GM12864 (cell line): ENCODE data around the gene RPS15.

Experiments
- DNase-seq: peaks from one replicate; pipeline ENCODE4 v3.0.0-alpha.2; 2011; ENCODE audit warnings: low read depth
- H3K4me3 ChIP-seq: 2 replicates; pipeline ENCODE4 v1.5.1; 2011; ENCODE audit warnings: mild to moderate bottlenecking, low read depth, low read length, control low read depth
- TF ChIP-seq, protein P1 (sequence below): IDR thresholded peaks from 2 replicates; pipeline ENCODE4 v1.5.1; 2011; ENCODE audit warnings: low read depth, mild to moderate bottlenecking, moderate library complexity, low read length, control low read depth, inconsistent platforms; ENCODE audit errors: missing control alignments

Gene RPS15

DNA sequence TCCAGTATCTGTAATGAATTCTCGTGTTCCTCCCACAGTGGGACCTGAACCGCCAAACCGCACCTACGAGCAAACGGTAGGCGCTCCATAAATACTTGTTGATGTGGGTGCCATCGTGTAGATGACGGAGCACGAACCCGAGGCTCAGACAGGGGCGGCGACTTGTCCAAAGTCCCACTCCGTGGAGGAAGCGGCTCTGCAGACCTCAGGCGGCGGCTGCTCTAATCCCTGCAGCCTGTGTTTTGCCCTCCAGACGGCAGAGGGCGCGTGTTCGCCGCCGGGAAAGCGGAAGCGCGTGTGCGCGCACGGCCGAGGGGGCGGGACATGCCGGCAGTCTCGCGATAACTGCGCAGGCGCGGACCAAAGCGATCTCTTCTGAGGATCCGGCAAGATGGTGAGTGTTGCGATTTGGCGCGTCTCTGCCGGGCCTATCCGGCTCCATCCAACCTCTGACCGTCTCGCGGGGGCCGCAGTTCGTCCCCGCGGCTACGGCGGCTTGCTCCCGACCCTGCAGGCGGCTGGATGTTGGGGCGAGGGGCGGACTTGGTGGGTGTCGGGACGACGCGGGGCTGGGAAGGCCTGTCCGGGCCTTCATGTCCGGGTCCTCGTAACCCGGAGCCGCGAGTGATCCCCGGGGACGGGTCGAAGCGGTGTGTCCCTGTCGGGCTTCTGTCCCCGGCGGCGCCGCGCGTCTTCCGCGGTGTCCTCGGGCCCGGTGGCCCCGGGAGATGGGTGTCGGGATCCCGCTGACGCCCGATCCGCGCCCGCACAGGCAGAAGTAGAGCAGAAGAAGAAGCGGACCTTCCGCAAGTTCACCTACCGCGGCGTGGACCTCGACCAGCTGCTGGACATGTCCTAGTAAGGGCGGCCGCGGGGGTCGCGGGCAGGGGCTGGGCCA, at the start of gene RPS15:
RPS15 (plus strand) TSS at position 362 of the 898 bp plus-strand sequence; CDS start at position 392, 30 bp downstream.
- peak; percentile 85 for DNase-seq
- peak within 1 kb of the TSS; percentile 74 for H3K4me3 ChIP-seq
- TF ChIP-seq, protein P1, sequence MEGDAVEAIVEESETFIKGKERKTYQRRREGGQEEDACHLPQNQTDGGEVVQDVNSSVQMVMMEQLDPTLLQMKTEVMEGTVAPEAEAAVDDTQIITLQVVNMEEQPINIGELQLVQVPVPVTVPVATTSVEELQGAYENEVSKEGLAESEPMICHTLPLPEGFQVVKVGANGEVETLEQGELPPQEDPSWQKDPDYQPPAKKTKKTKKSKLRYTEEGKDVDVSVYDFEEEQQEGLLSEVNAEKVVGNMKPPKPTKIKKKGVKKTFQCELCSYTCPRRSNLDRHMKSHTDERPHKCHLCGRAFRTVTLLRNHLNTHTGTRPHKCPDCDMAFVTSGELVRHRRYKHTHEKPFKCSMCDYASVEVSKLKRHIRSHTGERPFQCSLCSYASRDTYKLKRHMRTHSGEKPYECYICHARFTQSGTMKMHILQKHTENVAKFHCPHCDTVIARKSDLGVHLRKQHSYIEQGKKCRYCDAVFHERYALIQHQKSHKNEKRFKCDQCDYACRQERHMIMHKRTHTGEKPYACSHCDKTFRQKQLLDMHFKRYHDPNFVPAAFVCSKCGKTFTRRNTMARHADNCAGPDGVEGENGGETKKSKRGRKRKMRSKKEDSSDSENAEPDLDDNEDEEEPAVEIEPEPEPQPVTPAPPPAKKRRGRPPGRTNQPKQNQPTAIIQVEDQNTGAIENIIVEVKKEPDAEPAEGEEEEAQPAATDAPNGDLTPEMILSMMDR, result peak; percentile 92

DNA sequence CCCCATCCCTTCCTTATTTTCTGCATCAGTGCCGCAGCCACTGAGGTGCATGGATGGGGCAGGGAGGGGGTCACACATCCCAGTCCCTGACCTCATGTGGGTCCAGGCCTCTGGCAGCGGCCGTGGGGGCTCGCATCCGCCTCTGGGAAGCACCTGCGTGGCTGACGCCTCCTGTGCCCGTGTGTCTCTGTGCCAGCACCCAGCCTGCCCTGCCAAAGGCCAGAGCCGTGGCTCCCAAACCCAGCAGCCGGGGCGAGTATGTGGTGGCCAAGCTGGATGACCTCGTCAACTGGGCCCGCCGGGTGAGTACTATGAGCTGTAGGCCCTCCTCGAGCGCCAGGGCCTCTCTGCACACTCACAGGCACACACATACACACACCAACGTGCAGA, 49.6 kb upstream of the RPS15 start:
- TF ChIP-seq, protein P1, result no peak
- H3K4me3 ChIP-seq, result no peak overlapping the region
- DNase-seq, result no peak

DNA sequence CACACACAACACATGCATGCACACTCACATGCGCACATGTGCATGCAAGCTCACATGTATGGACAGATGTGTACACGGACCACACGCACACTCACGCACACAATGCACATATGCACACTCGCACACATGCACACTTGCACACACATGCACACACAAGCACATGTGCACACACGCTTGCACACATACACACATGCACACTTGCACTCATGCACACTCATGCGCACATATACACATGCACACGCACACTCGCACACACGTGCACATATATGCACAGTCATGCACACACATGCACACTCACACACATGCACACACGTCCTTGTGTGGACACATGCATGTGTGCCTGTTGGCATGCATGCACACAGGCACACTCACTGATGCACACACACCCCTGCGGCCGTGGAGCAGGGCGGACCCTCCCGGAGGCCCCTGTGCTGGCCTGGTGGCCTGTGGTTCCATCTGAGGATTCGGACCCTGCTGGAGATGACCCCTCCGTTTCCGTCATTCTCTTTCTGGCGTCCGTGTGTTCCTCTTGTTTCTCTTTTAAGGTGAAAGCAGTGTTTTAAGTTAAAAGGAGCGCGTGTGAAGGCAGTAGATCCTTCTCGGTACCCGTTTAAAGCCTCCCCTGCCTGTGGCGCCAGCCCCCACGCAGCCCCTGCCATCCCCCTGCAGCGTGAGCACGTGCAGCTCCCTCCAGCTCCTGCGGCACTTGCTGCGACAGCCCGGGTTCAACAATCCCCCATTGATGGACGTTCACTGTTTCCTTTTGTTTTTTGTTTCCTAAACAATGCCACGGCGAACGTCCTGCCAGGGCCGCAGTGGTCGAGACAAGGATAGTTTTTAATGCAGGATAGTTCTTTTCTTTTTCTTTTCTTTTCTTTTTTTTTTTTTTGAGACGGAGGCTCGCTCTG, 48.9 kb upstream of the RPS15 start:
- TF ChIP-seq, protein P1, result no peak
- H3K4me3 ChIP-seq, result no peak overlapping the region
- DNase-seq, result no peak

DNA sequence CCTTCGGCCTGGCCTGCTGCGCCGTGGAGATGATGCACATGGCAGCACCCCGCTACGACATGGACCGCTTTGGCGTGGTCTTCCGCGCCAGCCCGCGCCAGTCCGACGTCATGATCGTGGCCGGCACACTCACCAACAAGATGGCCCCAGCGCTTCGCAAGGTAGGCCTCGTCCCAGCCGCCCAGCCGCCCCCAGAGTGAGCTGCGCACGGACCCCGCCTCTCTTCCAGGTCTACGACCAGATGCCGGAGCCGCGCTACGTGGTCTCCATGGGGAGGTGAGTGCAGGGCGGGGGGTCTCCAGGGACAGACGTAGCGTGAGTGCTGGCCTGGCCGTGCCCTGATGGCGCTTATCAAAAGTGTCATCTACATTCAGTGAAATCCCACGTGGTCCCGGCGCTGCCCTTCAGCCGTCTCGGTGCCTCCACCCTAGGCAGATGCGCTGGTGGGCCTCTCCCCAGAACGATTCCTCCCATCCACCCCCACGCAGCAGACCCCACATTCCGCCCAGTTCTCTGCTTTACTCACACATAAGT, 47.2 kb upstream of the RPS15 start:
- DNase-seq, result no peak
- no peak overlapping the region for H3K4me3 ChIP-seq
- TF ChIP-seq, protein P1, result no peak

DNA sequence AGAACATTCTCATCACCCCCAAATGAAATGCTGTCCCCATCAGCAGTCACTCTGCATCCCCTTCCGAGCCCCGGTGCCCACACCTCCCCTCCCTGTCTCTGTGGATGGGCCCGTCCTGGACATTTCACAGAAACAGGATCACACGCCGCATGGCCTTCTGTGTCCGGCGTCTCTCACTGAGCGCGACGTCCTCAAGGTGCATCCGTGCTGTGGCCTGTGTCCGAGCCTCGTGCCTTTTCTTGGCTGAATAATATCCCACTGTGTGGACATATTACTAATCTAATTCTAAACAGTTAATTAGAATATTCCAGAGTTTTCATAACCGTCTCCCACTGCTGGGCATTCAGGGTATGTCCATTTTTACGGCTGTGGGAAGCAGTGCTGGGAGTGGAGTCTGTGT, 45.8 kb upstream of the RPS15 start:
- DNase-seq, result no peak
- no peak overlapping the region for H3K4me3 ChIP-seq
- TF ChIP-seq, protein P1, result no peak

DNA sequence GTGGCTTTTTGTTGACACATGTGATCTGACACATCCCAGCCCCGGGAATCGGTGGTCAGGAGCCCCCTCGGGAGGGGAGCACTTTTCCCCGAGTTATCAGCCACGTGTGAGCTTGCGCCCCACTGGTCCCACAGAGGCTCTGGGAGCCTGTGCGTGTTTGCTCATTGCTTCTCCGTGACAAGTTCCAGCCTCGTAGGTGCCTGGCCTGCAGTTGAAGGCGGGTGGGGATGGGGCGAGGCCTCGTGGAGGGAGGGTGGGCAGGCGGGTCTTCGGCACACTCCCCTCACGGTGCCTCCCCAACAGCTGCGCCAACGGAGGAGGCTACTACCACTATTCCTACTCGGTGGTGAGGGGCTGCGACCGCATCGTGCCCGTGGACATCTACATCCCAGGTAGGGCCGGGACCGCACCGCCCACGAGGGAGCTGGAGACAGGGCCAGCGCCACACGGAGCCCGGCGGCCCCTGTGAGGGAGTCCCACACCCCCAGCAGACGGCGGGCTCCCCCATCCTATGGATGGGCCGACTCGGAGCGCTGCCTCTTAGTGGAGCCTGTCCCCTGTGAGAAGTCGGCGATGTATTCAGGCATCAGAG, 45.2 kb upstream of the RPS15 start:
- DNase-seq, result no peak
- TF ChIP-seq, protein P1, result no peak
- no peak overlapping the region for H3K4me3 ChIP-seq
